HCT116 (cell line): Measurements from ENCODE around the gene MOSPD2.

Source experiments
- EZH2 ChIP-seq: fragments of 200-600 bp; sonication (generic); IDR thresholded peaks from 2 replicates; pipeline ENCODE4 v1.6.1; 2017; ENCODE audit warnings: antibody characterized with exemption, mixed run types
- FOSL1 ChIP-seq: IDR thresholded peaks from 2 replicates; pipeline ENCODE4 v1.6.1; 2012; ENCODE audit warnings: low read depth
- JUND ChIP-seq: IDR thresholded peaks from 2 replicates; pipeline ENCODE4 v1.6.1; 2012
- POLR2A ChIP-seq: IDR thresholded peaks from 2 replicates; pipeline ENCODE4 v1.7.0; 2011; ENCODE audit warnings: borderline replicate concordance; ENCODE audit not compliant: insufficient read depth, insufficient read length; ENCODE audit errors: extremely low read depth
- RAD21 ChIP-seq: IDR thresholded peaks from 2 replicates; pipeline ENCODE4 v1.6.1; 2012; ENCODE audit warnings: low read depth, mild to moderate bottlenecking
- SIN3A ChIP-seq: IDR thresholded peaks from 2 replicates; pipeline ENCODE4 v1.6.1; 2012; ENCODE audit warnings: low read depth
- SP1 ChIP-seq: IDR thresholded peaks from 2 replicates; pipeline ENCODE4 v1.6.1; 2012; ENCODE audit warnings: low read depth
- ZFX ChIP-seq: fragments of 450-650 bp; IDR thresholded peaks from 2 replicates; pipeline ENCODE4 v1.6.1; 2017
- ZNF274 ChIP-seq: fragments of 200-500 bp; sonication (Bioruptor generic); IDR thresholded peaks from 2 replicates; pipeline ENCODE4 v1.6.1; 2014; ENCODE audit warnings: mild to moderate bottlenecking, low read depth, low read length, inconsistent platforms
- TF ChIP-seq, protein P1 (sequence below): IDR thresholded peaks from 2 replicates; pipeline ENCODE4 v1.6.1; 2012
- TF ChIP-seq, protein P2 (sequence below), 3 experiments: fragments of 200-600 bp in 1 of 3; sonication (generic) in 1 of 3; IDR thresholded peaks in 2 of 3; conservative IDR thresholded peaks in 1 of 3; 2 replicates each; pipeline ENCODE4 v1.5.1; 2012 to 2017; ENCODE audit warnings: low read depth in 2 of 3, low read length in 2 of 3, antibody characterized with exemption in 1 of 3, borderline replicate concordance in 1 of 3, control low read depth in 1 of 3, mild to moderate bottlenecking in 1 of 3, mixed read lengths in 1 of 3, mixed run types in 1 of 3, moderate library complexity in 1 of 3; ENCODE audit not compliant: insufficient read depth in 1 of 3
- TF ChIP-seq, protein P3 (sequence below): IDR thresholded peaks from 2 replicates; pipeline ENCODE4 v1.6.1; 2012

DNA sequence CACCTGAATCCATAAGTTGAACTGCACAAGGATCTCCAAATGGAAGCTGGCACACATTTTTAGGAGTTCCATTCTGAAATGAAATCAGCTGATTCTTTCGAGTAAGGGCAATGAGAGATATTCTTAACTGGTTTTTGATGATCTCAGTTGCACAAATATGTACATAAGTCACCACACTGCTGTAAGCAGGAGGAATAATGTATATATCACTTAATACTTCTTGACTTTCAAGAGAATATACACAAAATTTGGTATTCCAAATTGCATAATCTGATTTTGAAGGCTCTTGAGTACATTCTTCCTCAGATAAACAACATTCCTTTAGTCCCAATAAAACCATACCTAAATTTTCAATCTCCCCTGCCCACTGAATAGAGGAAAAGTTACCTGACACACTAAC is 8.6 kb upstream of the MOSPD2 start:
- TF ChIP-seq SIN3A (no peak), ZNF274 (no peak), EZH2 (no peak), FOSL1 (no peak), POLR2A (no peak), JUND (no peak), RAD21 (no peak), SP1 (no peak), ZFX (no peak)
- TF ChIP-seq, protein P1, sequence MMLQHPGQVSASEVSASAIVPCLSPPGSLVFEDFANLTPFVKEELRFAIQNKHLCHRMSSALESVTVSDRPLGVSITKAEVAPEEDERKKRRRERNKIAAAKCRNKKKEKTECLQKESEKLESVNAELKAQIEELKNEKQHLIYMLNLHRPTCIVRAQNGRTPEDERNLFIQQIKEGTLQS: no peak
- TF ChIP-seq, protein P2, sequence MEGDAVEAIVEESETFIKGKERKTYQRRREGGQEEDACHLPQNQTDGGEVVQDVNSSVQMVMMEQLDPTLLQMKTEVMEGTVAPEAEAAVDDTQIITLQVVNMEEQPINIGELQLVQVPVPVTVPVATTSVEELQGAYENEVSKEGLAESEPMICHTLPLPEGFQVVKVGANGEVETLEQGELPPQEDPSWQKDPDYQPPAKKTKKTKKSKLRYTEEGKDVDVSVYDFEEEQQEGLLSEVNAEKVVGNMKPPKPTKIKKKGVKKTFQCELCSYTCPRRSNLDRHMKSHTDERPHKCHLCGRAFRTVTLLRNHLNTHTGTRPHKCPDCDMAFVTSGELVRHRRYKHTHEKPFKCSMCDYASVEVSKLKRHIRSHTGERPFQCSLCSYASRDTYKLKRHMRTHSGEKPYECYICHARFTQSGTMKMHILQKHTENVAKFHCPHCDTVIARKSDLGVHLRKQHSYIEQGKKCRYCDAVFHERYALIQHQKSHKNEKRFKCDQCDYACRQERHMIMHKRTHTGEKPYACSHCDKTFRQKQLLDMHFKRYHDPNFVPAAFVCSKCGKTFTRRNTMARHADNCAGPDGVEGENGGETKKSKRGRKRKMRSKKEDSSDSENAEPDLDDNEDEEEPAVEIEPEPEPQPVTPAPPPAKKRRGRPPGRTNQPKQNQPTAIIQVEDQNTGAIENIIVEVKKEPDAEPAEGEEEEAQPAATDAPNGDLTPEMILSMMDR (IDR thresholded peaks at IDR 0.05 in 2 of 3, conservative IDR thresholded peaks at IDR 0.05 in 1 of 3; ENCODE audit: borderline replicate concordance in 1 of 3, insufficient read depth in 1 of 3, low read depth in 2 of 3, low read length in 2 of 3): no peak
- TF ChIP-seq, protein P3, sequence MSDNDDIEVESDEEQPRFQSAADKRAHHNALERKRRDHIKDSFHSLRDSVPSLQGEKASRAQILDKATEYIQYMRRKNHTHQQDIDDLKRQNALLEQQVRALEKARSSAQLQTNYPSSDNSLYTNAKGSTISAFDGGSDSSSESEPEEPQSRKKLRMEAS: no peak
